NCI-H345 treated with DMSO at 0.1 percent for 48 hours (cell line): ENCODE data around the gene TRIM54.
"Not testable (repeated sequence)": the region's sequence is repeated elsewhere in the genome, so short reads cannot be mapped to it uniquely, and the experiment has no call there.

Source experiments
- DNase-seq: peaks from one replicate; lab custom pipeline; 2025; ENCODE audit not compliant: unreplicated experiment; lab: John Stamatoyannopoulos, UW

Gene TRIM54

DNA sequence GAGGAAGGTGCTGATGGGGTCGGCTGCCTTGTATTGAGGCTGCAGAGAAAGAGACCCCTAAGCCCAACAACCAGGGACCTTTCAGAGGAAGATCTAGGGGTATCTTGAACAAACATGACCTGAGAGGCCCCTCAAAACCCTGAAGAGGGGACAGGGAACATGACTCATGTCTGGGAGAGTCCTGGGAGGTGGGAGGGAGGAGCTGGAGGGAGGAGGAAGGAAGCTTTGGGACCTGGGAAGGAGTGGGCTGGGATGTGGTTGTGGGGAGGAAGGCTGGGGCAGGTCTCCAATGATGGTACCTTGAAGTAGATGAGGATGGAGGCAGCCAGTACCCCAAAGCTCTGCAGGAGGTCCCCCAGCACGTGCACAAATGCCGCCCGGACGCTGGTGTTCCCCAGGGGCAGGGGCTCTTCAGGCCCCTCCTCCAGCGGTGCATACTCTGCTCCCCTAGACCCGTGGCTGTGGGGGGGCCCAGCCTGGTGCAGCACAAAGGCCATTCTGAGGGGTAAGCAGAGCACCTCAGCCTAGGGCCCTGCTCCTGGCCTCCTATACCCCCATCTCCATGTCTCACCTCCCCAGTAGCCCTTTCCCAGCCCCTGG, 25.3 kb upstream of the TRIM54 start:
- DNase-seq = no peak

DNA sequence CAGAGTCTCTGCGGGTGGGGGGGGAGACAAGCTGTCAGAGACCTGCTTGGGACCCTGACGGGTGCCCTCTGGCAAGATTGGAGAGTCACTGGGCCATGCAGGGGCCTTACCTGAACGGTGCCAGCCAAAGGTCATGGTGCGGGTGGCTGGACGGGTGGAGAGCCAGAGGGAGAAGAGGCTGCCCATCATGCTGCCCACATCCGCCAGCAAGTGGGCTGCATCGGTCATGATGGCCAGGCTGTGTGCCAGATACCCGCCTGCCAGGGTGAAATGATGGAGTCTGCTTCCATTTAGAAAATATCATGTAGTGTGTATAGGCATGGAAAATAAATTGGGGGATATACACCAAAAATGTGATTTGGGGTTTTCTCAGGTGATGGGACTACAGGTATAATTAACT, 24.2 kb upstream of the TRIM54 start:
- no peak for DNase-seq

DNA sequence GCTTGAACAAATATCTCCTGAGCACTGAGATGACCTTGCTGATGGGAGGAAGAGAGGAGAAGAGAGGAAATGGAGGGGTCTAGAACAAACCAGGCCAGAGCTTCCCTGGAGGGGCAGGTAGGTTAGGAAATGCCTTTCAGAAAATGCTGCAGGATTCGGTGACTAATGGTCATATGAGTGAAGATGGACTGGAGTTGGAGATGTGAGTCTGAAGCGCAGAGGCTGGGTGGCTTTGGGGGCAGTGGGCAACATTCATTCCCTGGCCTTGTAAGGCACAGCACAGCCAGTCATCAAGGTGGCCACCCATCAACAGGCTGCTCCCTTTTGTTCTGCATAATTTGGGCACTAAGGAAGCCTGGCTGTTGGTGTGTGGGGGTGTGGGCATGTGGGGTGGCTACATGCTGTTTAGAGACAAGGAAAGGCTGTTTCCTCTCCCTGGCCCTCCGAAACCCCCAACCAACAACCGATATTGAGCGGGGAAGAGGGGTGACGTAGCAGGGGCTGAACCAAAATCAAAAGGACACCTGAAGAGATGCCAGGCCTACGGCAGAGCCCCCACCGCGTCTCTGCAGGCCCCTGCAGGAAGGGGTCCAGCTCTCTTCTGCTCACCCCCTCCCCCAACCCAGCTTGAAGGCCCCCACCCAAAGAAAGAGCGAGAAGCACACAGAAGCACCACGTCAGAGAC, 20.8 kb upstream of the TRIM54 start:
- DNase-seq = no peak

DNA sequence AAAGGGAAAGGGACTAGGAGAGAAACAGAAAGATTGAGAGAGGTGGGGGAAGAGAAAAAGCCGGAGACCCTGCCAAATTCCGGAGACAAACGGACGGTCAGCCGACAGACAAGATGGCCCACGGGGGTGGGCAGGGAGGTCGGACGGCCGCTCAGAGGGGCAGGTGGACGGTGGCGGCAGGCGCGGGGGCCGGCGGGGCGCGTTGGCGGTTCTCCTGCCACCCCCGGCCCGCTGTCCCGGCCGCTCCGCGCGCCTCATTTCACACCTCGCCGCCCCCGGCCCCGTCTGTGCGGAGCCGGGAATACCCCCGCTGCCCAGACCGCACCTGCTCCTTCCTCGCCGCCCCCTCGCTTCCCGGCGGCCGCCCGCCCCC, 20.3 kb upstream of the TRIM54 start:
- DNase-seq = no peak

DNA sequence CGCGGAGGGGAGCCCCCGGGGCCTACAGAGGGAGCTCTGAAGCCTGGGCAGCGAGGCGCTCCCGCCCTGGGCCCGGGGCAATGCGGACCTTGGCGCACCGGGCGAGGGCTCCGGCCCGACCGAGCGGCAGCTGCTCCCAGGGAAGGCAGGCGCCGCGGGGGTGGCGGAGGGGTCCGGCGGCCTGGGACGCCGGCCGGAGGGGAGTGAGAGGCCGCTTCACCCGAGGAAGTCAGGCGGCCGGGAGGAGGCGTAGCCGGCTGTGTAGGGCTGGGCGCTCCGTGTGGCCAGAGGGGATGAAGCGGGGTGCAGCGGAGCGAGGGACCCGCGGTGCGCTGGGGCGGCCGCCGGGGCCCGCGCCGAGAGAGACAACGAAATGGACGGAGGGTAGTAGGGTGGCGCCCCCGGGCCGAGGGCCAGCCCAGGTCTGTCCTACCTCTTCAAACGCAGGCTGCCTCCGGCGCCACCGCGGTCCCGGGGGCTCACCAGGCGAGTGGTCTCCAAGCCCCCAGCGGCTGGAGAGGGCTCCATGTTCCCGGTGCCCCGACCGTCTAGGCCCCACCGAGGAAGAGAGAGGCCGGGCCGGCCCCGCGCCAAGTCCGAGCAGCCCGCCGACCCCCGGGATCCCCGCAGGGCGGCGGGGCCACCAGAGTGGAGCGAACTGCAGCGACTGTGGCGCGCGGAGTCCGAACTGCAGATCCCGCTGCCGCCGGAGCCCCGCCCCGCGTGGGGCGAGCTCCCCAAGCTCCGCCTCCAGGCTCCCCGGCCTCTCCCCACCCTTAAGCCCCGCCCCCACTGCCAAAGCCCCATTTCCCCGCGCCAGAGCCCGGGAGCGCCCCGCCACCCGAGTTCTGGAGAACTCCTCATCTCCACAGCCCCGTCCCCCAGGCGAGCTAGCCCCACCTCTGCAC, 19.6 kb upstream of the TRIM54 start, which contains the start of gene SLC30A3:
TSS of gene SLC30A3 (minus strand) at position 669 of the 908 bp plus-strand sequence. CDS start at position 528, 141 bp downstream.
- DNase-seq = no peak

DNA sequence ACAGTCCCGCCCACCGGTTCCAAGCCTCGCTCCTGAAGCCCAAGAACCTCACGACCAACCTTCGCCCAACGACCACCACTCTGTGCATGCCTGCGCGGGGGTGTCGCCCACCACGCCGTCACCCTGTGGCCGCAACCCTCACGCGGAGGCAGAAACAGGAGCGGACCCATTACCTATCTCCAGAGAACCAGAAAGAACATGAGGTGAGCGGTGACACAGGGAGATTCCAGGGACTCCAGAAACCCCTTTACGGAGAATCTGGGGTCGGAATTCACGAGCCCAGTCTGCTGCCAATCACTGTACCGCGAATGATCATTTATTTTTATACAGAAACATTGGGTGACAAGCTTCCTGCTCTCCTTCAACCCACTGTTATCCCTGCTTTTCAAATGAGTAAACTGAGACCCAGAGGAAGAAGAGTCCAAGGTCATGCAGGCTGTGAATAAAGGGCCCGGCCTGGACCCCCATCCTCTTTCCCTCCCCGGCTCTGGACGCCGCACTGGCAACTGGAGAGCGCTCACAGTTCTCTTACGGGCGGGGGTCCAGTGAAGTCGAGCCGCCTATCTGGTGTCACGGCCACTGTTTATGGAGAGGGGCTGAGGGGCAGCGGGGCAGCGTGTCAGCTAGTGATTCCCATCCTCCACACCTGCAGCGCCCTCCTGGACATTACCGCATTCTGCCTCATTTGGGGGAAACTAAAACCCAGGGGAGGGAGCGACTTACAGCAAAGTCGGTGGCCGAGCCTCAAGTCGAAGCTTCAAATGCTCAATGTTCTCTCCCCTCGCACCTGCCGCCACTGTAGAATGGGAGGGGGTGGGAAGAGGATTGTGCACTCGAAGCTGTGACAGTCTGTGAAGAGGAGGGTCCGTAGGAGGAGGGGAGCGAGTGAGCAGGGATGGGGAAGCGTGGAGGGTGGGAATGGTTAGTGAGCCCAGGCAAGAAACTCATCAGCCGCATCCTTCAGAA, 18.7 kb upstream of the TRIM54 start:
- peak; percentile 14 for DNase-seq

DNA sequence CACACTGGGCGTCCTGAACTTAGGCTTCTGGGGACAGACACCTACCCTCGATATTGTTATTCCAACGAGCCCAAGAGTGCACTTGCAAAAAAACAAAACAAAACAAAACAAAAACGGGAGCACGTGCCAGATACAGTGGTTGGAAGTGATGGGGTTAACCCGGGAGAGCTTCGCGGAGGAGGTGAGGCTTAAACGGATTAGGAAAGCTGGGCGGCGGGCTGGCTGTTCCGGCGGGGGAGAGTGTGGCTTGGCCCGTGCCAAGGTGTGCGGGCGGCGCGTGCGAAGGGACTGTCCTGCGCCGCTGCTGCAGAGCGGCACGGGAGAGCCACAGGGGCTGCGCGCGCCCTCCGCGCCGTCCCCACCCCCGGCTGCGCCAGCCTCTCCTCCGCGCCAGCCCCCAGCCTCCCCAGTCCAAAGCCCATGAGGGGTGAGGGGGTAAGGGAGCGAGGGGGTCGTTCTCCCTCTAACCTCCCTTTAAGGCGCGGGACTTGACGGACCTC, 17.9 kb upstream of the TRIM54 start:
- no peak for DNase-seq

DNA sequence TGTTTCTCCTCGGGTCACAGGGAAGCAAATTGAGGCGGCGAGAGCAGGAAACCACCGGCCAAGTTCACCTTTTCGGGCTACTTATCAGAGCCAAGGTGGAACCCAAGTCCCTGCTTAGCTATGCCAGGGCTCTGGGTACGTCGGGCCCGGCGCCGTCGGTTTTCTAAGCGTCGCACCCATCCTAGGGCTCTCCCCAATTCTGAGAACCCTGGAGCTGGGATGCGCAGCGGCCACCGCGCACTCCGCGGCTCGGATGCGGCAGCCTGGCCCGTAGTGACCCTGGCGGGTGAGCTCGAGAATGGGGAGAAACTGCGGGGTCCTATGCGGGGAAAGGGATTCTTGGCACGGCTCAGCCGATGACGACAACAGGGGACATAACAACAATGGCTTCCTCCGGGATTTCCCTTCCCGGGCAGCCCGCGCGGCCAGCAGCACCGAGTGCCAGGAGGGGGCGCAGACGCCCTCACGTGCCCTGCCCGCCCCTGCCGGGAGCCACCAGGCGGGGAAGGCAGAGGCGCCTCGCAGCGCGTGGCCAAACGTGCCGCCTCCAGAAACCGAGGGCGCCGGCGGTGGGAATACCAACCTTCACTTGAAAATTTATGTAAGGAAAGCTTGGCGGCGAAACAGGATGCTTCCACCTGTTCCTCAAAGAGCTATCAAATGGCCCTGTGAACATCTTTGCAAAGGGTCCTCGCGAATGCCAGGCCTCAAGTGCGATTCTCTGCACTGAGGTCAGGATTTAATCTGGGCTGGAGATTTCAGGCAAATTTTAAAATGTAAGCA, 17.3 kb upstream of the TRIM54 start:
- peak; percentile 76 for DNase-seq

DNA sequence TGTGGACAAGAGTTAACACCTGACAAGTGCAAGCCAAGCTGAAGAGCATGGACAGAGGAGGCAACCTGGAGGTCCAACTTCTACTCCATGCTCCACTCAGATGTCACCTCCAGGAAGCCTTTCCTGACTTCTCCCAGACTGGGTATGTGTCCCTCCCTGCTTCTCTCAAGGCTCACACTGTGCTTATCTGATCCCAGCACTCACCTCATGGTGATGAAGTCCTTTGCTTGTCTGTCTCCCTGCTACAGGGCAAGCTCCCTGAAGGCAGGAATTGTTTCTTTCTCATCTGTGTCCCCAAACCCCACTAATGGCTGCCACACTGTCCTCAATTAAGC, 16.7 kb upstream of the TRIM54 start:
- DNase-seq = no peak

DNA sequence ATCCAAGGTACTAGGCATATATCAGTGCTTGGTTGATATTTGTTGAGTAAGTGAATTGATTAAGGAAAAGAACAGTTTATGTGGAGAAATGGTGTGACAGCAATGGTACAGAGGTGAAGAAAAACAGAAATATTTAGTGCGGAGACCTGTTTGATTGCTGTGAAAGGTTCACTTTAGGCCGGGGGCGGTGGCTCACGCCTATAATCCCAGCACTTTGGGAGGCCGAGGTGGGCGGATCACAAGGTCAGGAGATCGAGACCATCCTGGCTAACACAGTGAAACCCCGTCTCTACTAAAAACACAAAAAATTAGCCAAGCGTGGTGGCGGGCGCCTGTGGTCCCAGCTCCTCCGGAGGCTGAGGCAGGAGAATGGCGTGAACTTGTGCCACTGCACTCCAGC, 13.9 kb upstream of the TRIM54 start:
- DNase-seq = not testable (repeated sequence)

DNA sequence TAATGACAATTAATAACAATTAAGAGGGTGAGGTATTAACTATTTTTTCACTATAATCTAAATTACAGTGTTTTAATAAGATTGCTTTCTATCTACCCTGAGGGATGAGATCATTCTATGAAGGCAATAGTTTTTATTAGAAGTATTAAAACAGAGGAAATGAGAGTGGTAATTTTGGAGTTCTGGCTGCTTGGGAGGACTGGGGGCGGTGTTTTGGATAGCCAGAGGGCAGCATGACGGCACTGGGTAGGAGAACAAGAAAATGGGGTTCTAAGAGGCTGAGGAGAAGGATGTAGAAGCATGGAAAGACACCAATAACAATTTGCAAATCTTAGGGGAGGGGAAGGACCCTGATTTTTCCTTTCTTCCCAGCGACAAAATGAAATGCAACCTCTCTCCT, 12.1 kb upstream of the TRIM54 start:
- DNase-seq = no peak

DNA sequence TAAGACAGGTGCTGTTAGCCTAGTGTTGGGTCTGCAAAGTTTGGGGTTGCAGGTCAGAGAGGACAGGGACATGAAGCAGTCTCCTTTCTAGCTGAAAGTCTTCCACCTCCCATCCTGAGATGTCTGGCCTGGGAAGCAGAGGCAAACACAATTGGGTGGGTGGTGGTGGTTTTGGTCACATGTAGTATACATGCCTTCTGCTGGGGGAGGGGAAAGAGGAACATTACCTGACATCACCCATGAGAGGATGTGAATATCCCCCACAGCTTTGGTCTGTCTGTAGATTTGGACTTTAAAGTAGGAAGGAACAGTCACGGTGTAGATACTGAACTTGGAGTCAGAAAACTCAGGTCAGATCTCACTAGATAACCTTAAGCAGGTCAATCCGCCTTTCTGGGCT, 11.6 kb upstream of the TRIM54 start:
- DNase-seq = no peak

DNA sequence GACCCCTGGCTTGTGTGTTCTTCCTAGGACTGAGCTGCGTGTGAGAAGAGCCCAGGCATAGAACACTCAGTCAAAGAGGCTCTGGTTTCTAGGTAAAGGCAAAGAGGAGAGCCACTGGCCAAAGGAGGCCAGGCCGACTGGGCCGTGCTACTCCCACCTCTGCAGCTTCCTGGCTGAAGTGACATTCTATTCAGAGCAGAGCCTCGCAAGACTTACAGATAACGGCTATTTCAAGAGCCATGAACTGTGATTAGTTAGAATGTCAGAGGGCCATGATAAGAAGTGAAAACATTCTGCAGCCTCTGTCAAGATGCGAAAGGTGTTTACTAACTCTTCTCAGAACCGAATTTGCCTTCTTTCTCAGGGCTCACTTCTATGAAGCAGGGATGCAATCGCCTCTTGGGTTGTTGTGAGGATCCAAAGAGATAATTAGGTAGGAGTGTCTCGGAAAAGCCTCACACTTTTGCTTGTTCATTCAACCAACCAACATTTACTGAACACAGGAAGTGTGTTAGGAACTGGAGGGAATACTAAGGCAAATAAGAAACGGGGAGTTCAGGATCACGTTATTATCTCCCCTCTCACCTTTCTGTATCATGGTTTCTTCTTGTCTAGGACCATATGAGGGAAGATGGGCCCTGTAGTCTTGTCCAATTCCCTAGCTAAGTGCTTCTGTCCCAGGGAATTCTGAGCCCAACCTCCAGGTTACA, 10.4 kb upstream of the TRIM54 start:
- no peak for DNase-seq

DNA sequence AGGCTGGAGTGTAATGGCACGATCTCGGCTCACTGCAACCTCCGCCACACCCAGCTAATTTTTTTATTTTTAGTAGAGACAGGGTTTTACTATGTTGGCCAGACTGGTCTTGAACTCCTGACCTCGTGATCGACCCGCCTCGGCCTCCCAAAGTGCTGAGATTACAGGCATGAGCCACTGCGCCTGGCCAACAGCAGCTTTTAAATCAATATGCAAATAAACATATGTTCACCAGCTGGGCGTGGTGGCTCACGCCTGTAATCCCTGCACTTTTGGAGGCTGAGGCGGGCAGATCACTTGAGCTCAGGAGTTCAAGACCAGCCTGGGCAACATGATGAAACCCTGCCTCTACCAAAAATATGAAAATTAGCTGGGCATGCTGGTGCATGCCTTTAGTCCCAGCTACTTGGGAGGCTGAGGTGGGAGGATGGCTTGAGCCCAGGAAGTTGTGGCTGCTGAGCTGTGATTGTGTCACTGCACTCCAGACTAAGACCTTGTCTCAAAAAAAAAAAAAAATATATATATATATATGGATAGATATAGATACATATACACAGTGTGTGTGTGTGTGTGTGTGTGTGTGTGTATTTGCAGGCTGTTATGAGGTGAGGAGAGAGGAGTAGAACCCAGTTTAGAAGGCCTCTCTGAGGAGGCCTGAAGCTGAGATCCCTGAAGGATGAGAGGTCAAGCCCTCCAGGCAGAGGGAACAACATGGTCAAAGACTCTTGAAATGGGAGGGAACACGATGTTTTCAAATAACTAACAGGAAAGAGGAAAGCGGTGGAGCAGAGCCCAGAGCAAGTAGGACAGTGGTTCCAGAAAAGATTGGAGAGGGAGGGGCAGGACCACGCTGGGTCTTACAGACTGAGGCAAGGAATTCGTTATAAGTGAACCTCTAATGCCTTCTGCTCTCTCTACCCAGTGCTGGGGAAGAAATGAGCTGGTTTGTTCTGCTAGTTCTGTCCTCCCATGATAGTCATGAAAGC, 9.4 kb upstream of the TRIM54 start:
- not testable (repeated sequence) for DNase-seq

DNA sequence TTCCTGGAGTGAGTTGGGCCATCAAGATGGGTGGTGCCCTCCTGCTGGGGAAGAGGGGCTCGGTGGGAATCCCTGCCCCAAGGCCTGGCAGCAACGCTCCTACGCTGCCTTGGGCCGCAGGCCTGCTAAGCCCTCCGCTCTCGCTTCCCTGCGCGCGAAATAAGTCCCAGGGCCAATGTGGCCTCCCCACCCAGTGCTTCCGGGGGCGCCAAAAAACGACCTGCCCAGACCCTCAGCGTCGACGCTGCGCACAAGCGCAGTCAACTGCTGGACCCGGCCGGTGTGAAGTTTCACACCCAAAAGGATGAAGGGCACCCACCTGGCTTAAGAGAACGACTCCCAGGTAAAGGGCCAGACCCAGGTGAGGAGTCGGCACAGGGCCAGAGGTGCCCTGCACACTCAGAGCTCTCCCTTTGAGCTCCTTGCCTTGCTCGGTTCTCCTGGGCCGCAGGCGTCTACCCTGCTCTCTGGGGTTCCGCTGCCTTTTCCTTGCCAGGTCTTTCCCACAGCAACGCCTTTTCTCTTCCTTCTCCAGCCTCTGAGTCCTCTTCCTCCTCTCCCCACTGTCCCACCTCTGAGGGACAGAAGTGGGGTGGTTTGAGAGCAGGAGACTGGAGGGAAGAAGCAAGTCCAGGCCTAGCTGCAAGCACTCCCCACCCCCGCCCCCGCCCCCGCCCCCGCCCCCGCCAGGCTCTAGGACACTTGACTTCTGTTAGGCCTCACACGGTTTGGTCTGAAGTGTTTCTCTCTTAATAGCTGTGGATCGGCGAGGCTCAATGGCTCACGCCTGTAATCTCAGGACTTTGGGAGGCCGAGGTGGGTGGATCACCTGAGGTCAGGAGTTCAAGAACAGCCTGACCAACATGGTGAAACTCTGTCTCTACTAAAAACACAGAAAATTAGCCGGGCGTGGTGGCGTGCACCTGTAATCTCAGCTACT, 6.7 kb upstream of the TRIM54 start, which contains the start of gene DNAJC5G:
TSS of gene DNAJC5G (plus strand) at position 223 of the 940 bp plus-strand sequence. CDS start 1,296 bp downstream, outside the sequence.
- no peak for DNase-seq

DNA sequence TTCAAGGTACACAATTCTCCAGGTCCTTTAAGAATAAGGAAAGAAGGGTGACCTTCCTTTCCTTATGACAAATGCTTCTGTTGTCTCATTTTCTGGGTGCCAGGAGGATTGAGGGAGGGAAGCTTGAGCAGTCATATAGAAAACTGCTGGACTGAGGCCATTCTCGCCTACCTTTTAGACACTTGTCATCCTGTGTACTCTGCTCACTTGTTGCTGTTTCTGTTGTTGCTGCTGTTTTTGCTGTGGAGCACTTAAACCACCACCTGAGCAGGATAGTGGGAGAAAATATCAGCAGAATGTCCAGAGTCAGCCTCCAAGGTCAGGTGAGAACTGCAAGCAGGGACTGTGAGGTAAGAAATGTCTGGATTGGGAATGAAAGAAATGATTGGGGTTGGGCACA, 4.2 kb upstream of the TRIM54 start:
- DNase-seq = no peak

DNA sequence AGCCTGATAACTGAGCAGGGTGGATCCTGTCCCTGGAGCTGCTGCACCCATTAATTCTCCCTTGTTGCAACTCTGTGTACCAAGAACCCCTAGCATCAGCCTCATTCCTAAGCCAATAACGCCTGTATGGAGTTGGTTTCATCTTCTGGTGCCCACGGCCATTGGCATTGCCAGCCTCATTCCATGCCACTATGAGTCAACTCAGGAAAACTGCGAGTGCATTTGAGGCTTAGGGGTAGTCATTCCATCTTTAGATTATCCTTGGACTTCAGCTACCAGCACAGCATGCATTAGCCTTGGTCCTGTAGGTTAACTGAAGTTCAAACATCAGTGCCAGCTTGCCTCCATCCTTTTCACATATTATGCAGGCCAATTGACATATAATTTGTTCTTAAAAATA, 1.4 kb upstream of the TRIM54 start:
- DNase-seq = no peak
